ENCODE data around the gene ATG7. TPM values are rescaled to one million over a fixed set of nuclear protein-coding genes. Genes with fewer than 3 reads are reported as not detected.

ATG7 gene
- 10 to 100 TPM; 20.6 to 50.4 (median 39.9) TPM for total RNA-seq

GRCh38 chr3:11271986-11272904 lies at the start of gene ATG7:
Gene ATG7, plus strand, starts transcription at chr3:11272397. Its CDS starts 26,299 bp downstream, at chr3:11298696.
- peak; percentile 99 for DNase-seq (ENCODE audit: extremely low spot score)

GRCh38 chr3:11224010-11224409 lies 48.2 kb upstream of the ATG7 start:
- H3K27me3 ChIP-seq = no peaks in the 10 kb centered on the region
- intact Hi-C loops (cut with DNase I) = no loop called here
- no peak overlapping the region for H3K4me3 ChIP-seq
- H3K4me1 ChIP-seq = peaks cover 0 to 40% (median 10%) of the 10 kb centered on the region in 4 donors
- peak overlapping the region in 1 of 4 donors; percentile 78 for H3K27ac ChIP-seq (replicated peaks in 1 of 4)
- no peaks in the 10 kb centered on the region for H3K9me3 ChIP-seq
- 83% methylated on average over 3 of the region's 3 CpGs for WGBS
- TF ChIP-seq POLR2A (IDR thresholded peaks at IDR 0.05; ENCODE audit: low read depth) = no peak
- no peak for TF ChIP-seq EP300 (IDR thresholded peaks at IDR 0.05)
- TF ChIP-seq, protein P1, sequence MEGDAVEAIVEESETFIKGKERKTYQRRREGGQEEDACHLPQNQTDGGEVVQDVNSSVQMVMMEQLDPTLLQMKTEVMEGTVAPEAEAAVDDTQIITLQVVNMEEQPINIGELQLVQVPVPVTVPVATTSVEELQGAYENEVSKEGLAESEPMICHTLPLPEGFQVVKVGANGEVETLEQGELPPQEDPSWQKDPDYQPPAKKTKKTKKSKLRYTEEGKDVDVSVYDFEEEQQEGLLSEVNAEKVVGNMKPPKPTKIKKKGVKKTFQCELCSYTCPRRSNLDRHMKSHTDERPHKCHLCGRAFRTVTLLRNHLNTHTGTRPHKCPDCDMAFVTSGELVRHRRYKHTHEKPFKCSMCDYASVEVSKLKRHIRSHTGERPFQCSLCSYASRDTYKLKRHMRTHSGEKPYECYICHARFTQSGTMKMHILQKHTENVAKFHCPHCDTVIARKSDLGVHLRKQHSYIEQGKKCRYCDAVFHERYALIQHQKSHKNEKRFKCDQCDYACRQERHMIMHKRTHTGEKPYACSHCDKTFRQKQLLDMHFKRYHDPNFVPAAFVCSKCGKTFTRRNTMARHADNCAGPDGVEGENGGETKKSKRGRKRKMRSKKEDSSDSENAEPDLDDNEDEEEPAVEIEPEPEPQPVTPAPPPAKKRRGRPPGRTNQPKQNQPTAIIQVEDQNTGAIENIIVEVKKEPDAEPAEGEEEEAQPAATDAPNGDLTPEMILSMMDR (IDR thresholded peaks at IDR 0.05) = no peak
- no peak for TF ChIP-seq POLR2AphosphoS5 (IDR thresholded peaks at IDR 0.05)
- no peak for DNase-seq (ENCODE audit: extremely low spot score)
- H3K36me3 ChIP-seq = no peaks in the 10 kb centered on the region

More at GRCh38 chr3:11271986-11272904, at the start of gene ATG7:
- Histone ChIP-seq H3K9me3 (no peaks in the 10 kb centered on the region), H3K4me3 (peak within 1 kb of the TSS; percentile 66 to 92 (median 84)), H3K27ac (replicated peaks in 1 of 4) (peak within 1 kb of the TSS; percentile 78 to 84 (median 82)), H3K36me3 (no peaks in the 10 kb centered on the region), H3K27me3 (no peaks in the 10 kb centered on the region), H3K4me1 (peaks cover 17 to 24% (median 24%) of the 10 kb centered on the region in 4 donors)
- TF ChIP-seq, protein P1 (IDR thresholded peaks at IDR 0.05) = peak in 2 of 3 experiments; percentile 13 to 33
- TF ChIP-seq POLR2AphosphoS5 (IDR thresholded peaks at IDR 0.05) = peak; percentile 96 to 98
- TF ChIP-seq EP300 (IDR thresholded peaks at IDR 0.05) = no peak
- peak; percentile 81 for TF ChIP-seq POLR2A (IDR thresholded peaks at IDR 0.05; ENCODE audit: low read depth)
- intact Hi-C loops (cut with DNase I) = loop anchor here (5.0 kb wide), 1 partner anchor 115 kb away; no protein-coding TSS in a partner anchor
- WGBS = 0% methylated on average over 42 of the region's 51 CpGs

- TF ChIP-seq POLR2AphosphoS5 (IDR thresholded peaks at IDR 0.05) (no peak), POLR2A (IDR thresholded peaks at IDR 0.05; ENCODE audit: low read depth) (no peak), EP300 (IDR thresholded peaks at IDR 0.05) (no peak)
- TF ChIP-seq, protein P1 (IDR thresholded peaks at IDR 0.05) = no peak
- H3K27ac ChIP-seq (replicated peaks in 1 of 4) = peak overlapping the region; percentile 70 to 78 (median 72)
- intact Hi-C loops (cut with DNase I) = no loop called here
- no peaks in the 10 kb centered on the region for H3K36me3 ChIP-seq
- DNase-seq (ENCODE audit: extremely low spot score) = no peak
- H3K27me3 ChIP-seq = no peaks in the 10 kb centered on the region
- peaks cover 0 to 40% (median 10%) of the 10 kb centered on the region in 4 donors for H3K4me1 ChIP-seq
- 93% methylated on average over 3 of the region's 3 CpGs for WGBS
- no peaks in the 10 kb centered on the region for H3K9me3 ChIP-seq
- H3K4me3 ChIP-seq = peak overlapping the region in 2 of 4 donors; percentile 12 to 30
Observed at GRCh38 chr3:11224870-11225229, 47.3 kb upstream of the ATG7 start.

DNA sequence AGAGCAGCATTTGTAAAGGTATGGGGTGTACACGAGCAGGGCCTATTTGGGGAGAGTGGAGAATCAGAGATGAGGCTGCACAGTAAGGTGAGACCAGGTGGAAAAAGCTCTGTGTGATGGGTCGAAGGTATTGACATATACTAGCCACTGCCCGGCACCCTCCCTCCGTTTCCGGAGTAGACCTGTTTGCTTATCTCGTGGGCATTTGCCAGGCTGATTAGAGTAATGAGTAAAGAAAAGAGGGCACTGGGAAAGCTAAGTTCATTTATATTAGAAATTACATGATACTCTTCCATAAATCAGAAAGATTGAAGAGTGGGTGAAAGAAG lies 46.2 kb upstream of the ATG7 start:
- Histone ChIP-seq H3K27me3 (no peaks in the 10 kb centered on the region), H3K9me3 (no peaks in the 10 kb centered on the region), H3K36me3 (no peaks in the 10 kb centered on the region), H3K4me3 (peak overlapping the region in 2 of 4 donors; percentile 12 to 30), H3K27ac (replicated peaks in 1 of 4) (peak overlapping the region; percentile 70 to 78 (median 72)), H3K4me1 (peaks cover 0 to 40% (median 10%) of the 10 kb centered on the region in 4 donors)
- TF ChIP-seq POLR2AphosphoS5 (IDR thresholded peaks at IDR 0.05) (no peak), EP300 (IDR thresholded peaks at IDR 0.05) (no peak), POLR2A (IDR thresholded peaks at IDR 0.05; ENCODE audit: low read depth) (no peak)
- TF ChIP-seq, protein P1 (IDR thresholded peaks at IDR 0.05) = no peak
- WGBS = 87% methylated on average over 6 of the region's 6 CpGs
- intact Hi-C loops (cut with DNase I) = no loop called here
- DNase-seq (ENCODE audit: extremely low spot score) = no peak
